NCI-H1417 (cell line): ENCODE data around the gene ASIP.
"Not testable (repeated sequence)": the region's sequence is repeated elsewhere in the genome, so short reads cannot be mapped to it uniquely, and the experiment has no call there.

Experiments used
- DNase-seq, 3 experiments: peaks; one replicate each; lab custom pipeline; 2025; lab: John Stamatoyannopoulos, UW

ASIP gene

GRCh38 chr20:34285450-34285849 is 44.2 kb downstream of the ASIP start:
- DNase-seq, result no peak

GRCh38 chr20:34287500-34287899 is 46.3 kb downstream of the ASIP start:
- DNase-seq, result not testable (repeated sequence)

GRCh38 chr20:34290471-34290870 is 49.2 kb downstream of the ASIP start:
- no peak for DNase-seq

- no peak for DNase-seq
Observed at GRCh38 chr20:34292496-34292895, 51.3 kb downstream of the ASIP start.

- DNase-seq, result no peak
Observed at GRCh38 chr20:34293119-34293518, 51.9 kb downstream of the ASIP start.

GRCh38 chr20:34293589-34293988 is 52.4 kb downstream of the ASIP start:
- no peak for DNase-seq

GRCh38 chr20:34294563-34294962 is 53.3 kb downstream of the ASIP start:
- no peak for DNase-seq

GRCh38 chr20:34295284-34295683 is 54.1 kb downstream of the ASIP start:
- DNase-seq, result no peak

- no peak for DNase-seq
Observed at GRCh38 chr20:34296468-34296867, 55.2 kb downstream of the ASIP start.

GRCh38 chr20:34298294-34298784 is 57.1 kb downstream of the ASIP start:
- not testable (repeated sequence) for DNase-seq

GRCh38 chr20:34299556-34300255 is 58.5 kb downstream of the ASIP start:
- DNase-seq, result no peak

- peak in 1 of 3 experiments; percentile 31 for DNase-seq
Observed at GRCh38 chr20:34300256-34300806, 59.1 kb downstream of the ASIP start.

- DNase-seq, result peak in 1 of 3 experiments; percentile 10
Observed at GRCh38 chr20:34300809-34301586, 59.8 kb downstream of the ASIP start.

GRCh38 chr20:34301587-34302311 is 60.5 kb downstream of the ASIP start:
- DNase-seq, result no peak

GRCh38 chr20:34302312-34302722 is 61.1 kb downstream of the ASIP start:
- DNase-seq, result no peak

- DNase-seq, result peak; percentile 96 to 99 (median 98)
Observed at GRCh38 chr20:34302723-34303533, 61.7 kb downstream of the ASIP start, which contains the start of gene AHCY. TSS of gene AHCY (minus strand) at chr20:34303355. CDS start at chr20:34303270, 85 bp downstream.

- no peak for DNase-seq
Observed at GRCh38 chr20:34305333-34306230, 64.4 kb downstream of the ASIP start.

GRCh38 chr20:34309691-34310090 is 68.5 kb downstream of the ASIP start:
- DNase-seq, result no peak

GRCh38 chr20:34310481-34311117 is 69.4 kb downstream of the ASIP start:
- no peak for DNase-seq
